Measurements from ENCODE around the gene HS6ST3. TPM values are rescaled to one million over a fixed set of nuclear protein-coding genes. Genes with fewer than 3 reads are reported as not detected.

HS6ST3 gene
- total and polyA plus RNA-seq, 9 of the 15 experiments (the other 6 are each of a cell fraction or from before 2014, with no cell fraction given) = not detected

GRCh38 chr13:96835546-96835945 is 745.6 kb downstream of the HS6ST3 start:
- CTCF ChIA-PET (ENCODE audit: low intra/inter-chr PET ratio) = no interaction called here
- POLR2A ChIA-PET = no interaction called here
- TF ChIP-seq ZNF24 (IDR thresholded peaks at IDR 0.05) = no peak
- TF ChIP-seq HDAC8 (tag; IDR thresholded peaks at IDR 0.05) = no peak
- TF ChIP-seq KLF16 (IDR thresholded peaks at IDR 0.05) = no peak
- TF ChIP-seq, protein P1, sequence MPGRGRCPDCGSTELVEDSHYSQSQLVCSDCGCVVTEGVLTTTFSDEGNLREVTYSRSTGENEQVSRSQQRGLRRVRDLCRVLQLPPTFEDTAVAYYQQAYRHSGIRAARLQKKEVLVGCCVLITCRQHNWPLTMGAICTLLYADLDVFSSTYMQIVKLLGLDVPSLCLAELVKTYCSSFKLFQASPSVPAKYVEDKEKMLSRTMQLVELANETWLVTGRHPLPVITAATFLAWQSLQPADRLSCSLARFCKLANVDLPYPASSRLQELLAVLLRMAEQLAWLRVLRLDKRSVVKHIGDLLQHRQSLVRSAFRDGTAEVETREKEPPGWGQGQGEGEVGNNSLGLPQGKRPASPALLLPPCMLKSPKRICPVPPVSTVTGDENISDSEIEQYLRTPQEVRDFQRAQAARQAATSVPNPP (IDR thresholded peaks at IDR 0.05; ENCODE audit: borderline replicate concordance, insufficient read depth, insufficient read length) = no peak
- TF ChIP-seq, protein P2, sequence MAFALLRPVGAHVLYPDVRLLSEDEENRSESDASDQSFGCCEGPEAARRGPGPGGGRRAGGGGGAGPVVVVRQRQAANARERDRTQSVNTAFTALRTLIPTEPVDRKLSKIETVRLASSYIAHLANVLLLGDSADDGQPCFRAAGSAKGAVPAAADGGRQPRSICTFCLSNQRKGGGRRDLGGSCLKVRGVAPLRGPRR (CRISPR knock-in tag; IDR thresholded peaks at IDR 0.05) = no peak
- no peak for TF ChIP-seq HEY1 (CRISPR knock-in tag; IDR thresholded peaks at IDR 0.05; ENCODE audit: borderline replicate concordance)
- TF ChIP-seq ELF4 (CRISPR knock-in tag; IDR thresholded peaks at IDR 0.05) = no peak
- TF ChIP-seq GTF2A2 (tag; IDR thresholded peaks at IDR 0.05) = no peak
- TF ChIP-seq, protein P3, sequence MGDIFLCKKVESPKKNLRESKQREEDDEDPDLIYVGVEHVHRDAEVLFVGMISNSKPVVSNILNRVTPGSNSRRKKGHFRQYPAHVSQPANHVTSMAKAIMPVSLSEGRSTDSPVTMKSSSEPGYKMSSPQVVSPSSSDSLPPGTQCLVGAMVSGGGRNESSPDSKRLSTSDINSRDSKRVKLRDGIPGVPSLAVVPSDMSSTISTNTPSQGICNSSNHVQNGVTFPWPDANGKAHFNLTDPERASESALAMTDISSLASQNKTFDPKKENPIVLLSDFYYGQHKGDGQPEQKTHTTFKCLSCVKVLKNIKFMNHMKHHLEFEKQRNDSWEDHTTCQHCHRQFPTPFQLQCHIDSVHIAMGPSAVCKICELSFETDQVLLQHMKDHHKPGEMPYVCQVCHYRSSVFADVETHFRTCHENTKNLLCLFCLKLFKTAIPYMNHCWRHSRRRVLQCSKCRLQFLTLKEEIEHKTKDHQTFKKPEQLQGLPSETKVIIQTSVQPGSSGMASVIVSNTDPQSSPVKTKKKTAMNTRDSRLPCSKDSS (IDR thresholded peaks at IDR 0.05; ENCODE audit: low read depth, partially characterized antibody) = no peak
- TF ChIP-seq, protein P4, sequence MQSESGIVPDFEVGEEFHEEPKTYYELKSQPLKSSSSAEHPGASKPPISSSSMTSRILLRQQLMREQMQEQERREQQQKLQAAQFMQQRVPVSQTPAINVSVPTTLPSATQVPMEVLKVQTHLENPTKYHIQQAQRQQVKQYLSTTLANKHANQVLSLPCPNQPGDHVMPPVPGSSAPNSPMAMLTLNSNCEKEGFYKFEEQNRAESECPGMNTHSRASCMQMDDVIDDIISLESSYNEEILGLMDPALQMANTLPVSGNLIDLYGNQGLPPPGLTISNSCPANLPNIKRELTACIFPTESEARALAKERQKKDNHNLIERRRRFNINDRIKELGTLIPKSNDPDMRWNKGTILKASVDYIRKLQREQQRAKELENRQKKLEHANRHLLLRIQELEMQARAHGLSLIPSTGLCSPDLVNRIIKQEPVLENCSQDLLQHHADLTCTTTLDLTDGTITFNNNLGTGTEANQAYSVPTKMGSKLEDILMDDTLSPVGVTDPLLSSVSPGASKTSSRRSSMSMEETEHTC (IDR thresholded peaks at IDR 0.05) = no peak
- TF ChIP-seq ZNF780A (CRISPR knock-in tag; IDR thresholded peaks at IDR 0.05) = no peak
- no peak for TF ChIP-seq MTF1 (CRISPR knock-in tag; IDR thresholded peaks at IDR 0.05; ENCODE audit: borderline replicate concordance)
- no peak for TF ChIP-seq MECOM (CRISPR knock-in tag; IDR thresholded peaks at IDR 0.05)
- TF ChIP-seq ASH1L (IDR thresholded peaks at IDR 0.05; ENCODE audit: borderline replicate concordance, low read depth, partially characterized antibody) = no peak
- TF ChIP-seq ZBTB7A (IDR thresholded peaks at IDR 0.05; ENCODE audit: borderline replicate concordance, control insufficient read depth, low read depth, low read length) = no peak
- no peak for TF ChIP-seq CAMTA2 (CRISPR knock-in tag; conservative IDR thresholded peaks at IDR 0.05)
- no peak for TF ChIP-seq PRPF4 (IDR thresholded peaks at IDR 0.05; ENCODE audit: insufficient read depth, low read depth, low read length, poor library complexity, severe bottlenecking)

More at GRCh38 chr13:96835546-96835945, 745.6 kb downstream of the HS6ST3 start:
- Histone ChIP-seq H4K20me1 (replicated peaks; ENCODE audit: control insufficient read depth, insufficient read depth, low read length) (no peaks in the 10 kb centered on the region), H3K4me3 (no peak overlapping the region), H3K27ac (ENCODE audit: extremely low read depth, low read depth, low read length) (no peak overlapping the region), H3K9me3 (replicated peaks; ENCODE audit: control insufficient read depth, insufficient read depth, low read depth, low read length) (no peaks in the 10 kb centered on the region), H3K4me1 (replicated peaks in 1 of 2; ENCODE audit: control insufficient read depth in 2 of 2, insufficient read depth in 2 of 2, low read length in 2 of 2) (no peaks in the 10 kb centered on the region), H2AFZ (ENCODE audit: low read depth, low read length) (no peak overlapping the region), H3K79me2 (ENCODE audit: control insufficient read depth, insufficient read depth, low read length) (no peaks in the 10 kb centered on the region), H3K36me3 (ENCODE audit: control insufficient read depth, insufficient read depth, low read length) (no peaks in the 10 kb centered on the region), H3K27me3 (ENCODE audit: control insufficient read depth in 2 of 2, insufficient read depth in 2 of 2, low read length in 2 of 2) (no peaks in the 10 kb centered on the region), H3K4me2 (ENCODE audit: insufficient read depth, low read length) (no peak overlapping the region), H3K9me1 (ENCODE audit: control insufficient read depth, insufficient read depth, low read length) (no peaks in the 10 kb centered on the region), H3K9ac (ENCODE audit: insufficient read depth in 1 of 2, low read depth in 2 of 2, low read length in 2 of 2) (no peak overlapping the region)
- in situ Hi-C loops (cut with MboI) = no loop called here
- ATAC-seq = no peak
- no peak for DNase-seq (ENCODE audit: extremely low read depth in 1 of 4, low spot score in 3 of 4)
- intact Hi-C loops (cut with micrococcal nuclease) = no loop called here
- WGBS (ENCODE audit: insufficient coverage, low coverage, missing lambda C conversion rate) = 0% methylated on average over 3 of the region's 4 CpGs
- FAIRE-seq = no peak
- BruUV-seq (replicated peaks) = no TSS peak
